Activated CD8-positive, alpha-beta T cell treated with anti-CD3 and anti-CD28 coated beads for 36 hours (primary cell): Measurements from ENCODE around the gene ZNF33A. TPM values are rescaled to one million over a fixed set of nuclear protein-coding genes. Genes with fewer than 3 reads are reported as not detected.
"Not testable (repeated sequence)": the region's sequence is repeated elsewhere in the genome, so short reads cannot be mapped to it uniquely, and the experiment has no call there.

ENCODE experiments used
- ATAC-seq: fragments of 200-7000 bp; cut with Tn5 transposase; one replicate; pipeline ENCODE4 v1.10.0; 2021; ENCODE audit warnings: mild to moderate bottlenecking, moderate library complexity
- CTCF ChIA-PET: fragments of 350-600 bp; sonication (Branson Sonifier 250); formaldehyde crosslinking; loops from one replicate; lab custom pipeline; 2021; ENCODE audit warnings: antibody characterized with exemption; lab: Charles Lee
- POLR2A ChIA-PET: fragments of 350-600 bp; sonication (Branson Sonifier 250); formaldehyde crosslinking; loops from one replicate; lab custom pipeline; 2021; ENCODE audit warnings: antibody characterized with exemption; lab: Charles Lee
- DNase-seq: peaks from one replicate; pipeline ENCODE4 v3.0.0-alpha.2; 2020
- H3K27ac Mint-ChIP-seq: one replicate; pipeline ENCODE4 v1.8.0; 2021; ENCODE audit warnings: mild to moderate bottlenecking, mixed read lengths
- H3K27me3 Mint-ChIP-seq: one replicate; pipeline ENCODE4 v1.8.0; 2021; ENCODE audit warnings: mixed read lengths
- H3K36me3 Mint-ChIP-seq: one replicate; pipeline ENCODE4 v1.8.0; 2021; ENCODE audit warnings: low read depth, mixed read lengths
- H3K4me1 Mint-ChIP-seq: one replicate; pipeline ENCODE4 v1.8.0; 2021; ENCODE audit warnings: low read depth, mixed read lengths
- H3K4me3 Mint-ChIP-seq: one replicate; pipeline ENCODE4 v1.8.0; 2021; ENCODE audit warnings: mild to moderate bottlenecking, moderate library complexity, mixed read lengths
- H3K9me3 Mint-ChIP-seq: one replicate; pipeline ENCODE4 v1.8.0; 2021; ENCODE audit warnings: mixed read lengths
- intact Hi-C: fragments of 100-400 bp; cut with micrococcal nuclease; formaldehyde crosslinking; loops from one replicate; pipeline ENCODE4 v1.10.0; 2022
- total RNA-seq, 2 experiments: library from RNA; stranded (reverse); gene quantifications; one replicate each; pipeline ENCODE4 v1.2.3, GENCODE V29; 2021
- TF ChIP-seq, protein P1 (sequence below): fragments of 200-600 bp; IDR thresholded peaks from one replicate; pipeline ENCODE4 v1.8.0; 2022; ENCODE audit warnings: antibody characterized with exemption, mild to moderate bottlenecking

Gene ZNF33A
- total RNA-seq, 2 experiments from 2014 or later: 21.2 to 27.1 TPM

GRCh38 chr10:38043516-38043915 is 33.0 kb downstream of the ZNF33A start:
- H3K36me3 Mint-ChIP-seq: peaks cover 74% of the 10 kb centered on the region
- H3K4me1 Mint-ChIP-seq: peaks cover 47% of the 10 kb centered on the region
- TF ChIP-seq, protein P1, sequence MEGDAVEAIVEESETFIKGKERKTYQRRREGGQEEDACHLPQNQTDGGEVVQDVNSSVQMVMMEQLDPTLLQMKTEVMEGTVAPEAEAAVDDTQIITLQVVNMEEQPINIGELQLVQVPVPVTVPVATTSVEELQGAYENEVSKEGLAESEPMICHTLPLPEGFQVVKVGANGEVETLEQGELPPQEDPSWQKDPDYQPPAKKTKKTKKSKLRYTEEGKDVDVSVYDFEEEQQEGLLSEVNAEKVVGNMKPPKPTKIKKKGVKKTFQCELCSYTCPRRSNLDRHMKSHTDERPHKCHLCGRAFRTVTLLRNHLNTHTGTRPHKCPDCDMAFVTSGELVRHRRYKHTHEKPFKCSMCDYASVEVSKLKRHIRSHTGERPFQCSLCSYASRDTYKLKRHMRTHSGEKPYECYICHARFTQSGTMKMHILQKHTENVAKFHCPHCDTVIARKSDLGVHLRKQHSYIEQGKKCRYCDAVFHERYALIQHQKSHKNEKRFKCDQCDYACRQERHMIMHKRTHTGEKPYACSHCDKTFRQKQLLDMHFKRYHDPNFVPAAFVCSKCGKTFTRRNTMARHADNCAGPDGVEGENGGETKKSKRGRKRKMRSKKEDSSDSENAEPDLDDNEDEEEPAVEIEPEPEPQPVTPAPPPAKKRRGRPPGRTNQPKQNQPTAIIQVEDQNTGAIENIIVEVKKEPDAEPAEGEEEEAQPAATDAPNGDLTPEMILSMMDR: no peak
- DNase-seq: no peak
- no peak overlapping the region for H3K4me3 Mint-ChIP-seq
- ChIA-PET CTCF (no interaction called here), POLR2A (no interaction called here)
- H3K9me3 Mint-ChIP-seq: peaks cover 14% of the 10 kb centered on the region
- no peaks in the 10 kb centered on the region for H3K27me3 Mint-ChIP-seq
- H3K27ac Mint-ChIP-seq: peak overlapping the region; percentile 49
- intact Hi-C loops: no loop called here
- ATAC-seq: peak; percentile 37

DNA sequence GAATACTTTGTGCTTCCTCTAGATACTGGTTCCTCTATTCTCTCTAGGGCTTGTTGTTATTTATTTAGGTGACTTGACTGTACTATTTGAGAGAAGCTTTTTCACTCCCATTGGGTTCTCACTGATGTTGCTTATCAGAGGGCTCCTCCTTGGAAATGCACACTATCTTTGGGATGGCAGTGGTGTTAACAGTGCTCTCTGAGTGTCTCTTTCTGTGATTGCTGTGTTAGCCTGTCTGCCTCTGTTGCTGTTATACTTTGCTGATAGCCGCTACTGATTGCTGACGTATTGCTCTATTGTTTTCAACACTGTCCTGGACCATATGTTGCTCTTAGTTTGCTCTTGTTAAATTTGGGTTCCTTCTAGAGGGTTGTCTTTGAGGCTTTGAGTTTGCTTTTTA is 34.7 kb downstream of the ZNF33A start:
- ATAC-seq (no peak), DNase-seq (no peak)
- Mint-ChIP-seq H3K9me3 (peaks cover 20% of the 10 kb centered on the region), H3K27ac (no peak overlapping the region), H3K36me3 (peaks cover 73% of the 10 kb centered on the region), H3K4me1 (peaks cover 34% of the 10 kb centered on the region), H3K4me3 (no peak overlapping the region), H3K27me3 (no peaks in the 10 kb centered on the region)
- ChIA-PET CTCF (no interaction called here), POLR2A (no interaction called here)
- TF ChIP-seq, protein P1: no peak
- intact Hi-C loops: no loop called here

DNA sequence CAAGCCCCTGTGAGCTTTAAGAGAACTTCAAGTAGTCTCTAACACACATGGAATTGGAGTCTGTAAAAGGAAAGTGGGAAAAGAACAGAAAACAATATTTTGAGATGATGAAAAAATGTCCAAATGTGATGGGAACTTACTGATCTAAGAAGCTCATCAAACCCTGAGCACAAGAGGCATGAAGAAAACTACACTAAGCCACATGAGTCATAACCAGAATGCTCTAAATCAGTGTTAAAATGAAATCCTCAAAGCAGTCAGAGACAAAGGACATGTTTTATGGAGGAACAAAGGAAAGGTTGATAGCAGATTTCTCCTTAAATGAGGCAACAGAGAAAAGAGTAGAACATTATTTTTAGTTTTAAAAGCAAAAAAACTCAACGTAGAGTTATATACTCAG is 37.2 kb downstream of the ZNF33A start:
- H3K27me3 Mint-ChIP-seq: no peaks in the 10 kb centered on the region
- H3K36me3 Mint-ChIP-seq: peaks cover 75% of the 10 kb centered on the region
- H3K4me1 Mint-ChIP-seq: peaks cover 29% of the 10 kb centered on the region
- no peak for DNase-seq
- ChIA-PET POLR2A (no interaction called here), CTCF (no interaction called here)
- peaks cover 26% of the 10 kb centered on the region for H3K9me3 Mint-ChIP-seq
- intact Hi-C loops: no loop called here
- ATAC-seq: no peak
- no peak overlapping the region for H3K4me3 Mint-ChIP-seq
- TF ChIP-seq, protein P1: no peak
- no peak overlapping the region for H3K27ac Mint-ChIP-seq

GRCh38 chr10:38050212-38050611 is 39.7 kb downstream of the ZNF33A start:
- Mint-ChIP-seq H3K4me1 (peaks cover 11% of the 10 kb centered on the region), H3K36me3 (peaks cover 79% of the 10 kb centered on the region), H3K9me3 (peaks cover 46% of the 10 kb centered on the region), H3K4me3 (no peak overlapping the region), H3K27me3 (no peaks in the 10 kb centered on the region), H3K27ac (no peak overlapping the region)
- DNase-seq (no peak), ATAC-seq (no peak)
- POLR2A ChIA-PET: no interaction called here
- CTCF ChIA-PET: no interaction called here
- intact Hi-C loops: no loop called here
- TF ChIP-seq, protein P1: no peak

GRCh38 chr10:38054361-38054797 is 43.9 kb downstream of the ZNF33A start:
- POLR2A ChIA-PET: no interaction called here
- DNase-seq (no peak), ATAC-seq (no peak)
- TF ChIP-seq, protein P1: no peak
- Mint-ChIP-seq H3K27me3 (no peaks in the 10 kb centered on the region), H3K4me3 (no peak overlapping the region), H3K27ac (no peak overlapping the region), H3K4me1 (no peaks in the 10 kb centered on the region), H3K9me3 (peaks cover 72% of the 10 kb centered on the region), H3K36me3 (peaks cover 87% of the 10 kb centered on the region)
- CTCF ChIA-PET: no interaction called here
- intact Hi-C loops: no loop called here

- H3K27me3 Mint-ChIP-seq, CTCF ChIA-PET, intact Hi-C loops, H3K4me1 Mint-ChIP-seq, H3K4me3 Mint-ChIP-seq, H3K27ac Mint-ChIP-seq, DNase-seq, ATAC-seq, POLR2A ChIA-PET: not testable (repeated sequence)
- Mint-ChIP-seq H3K9me3 (peaks cover 68% of the 10 kb centered on the region), H3K36me3 (peaks cover 85% of the 10 kb centered on the region)
Measured at GRCh38 chr10:38055274-38055894, 44.9 kb downstream of the ZNF33A start.

DNA sequence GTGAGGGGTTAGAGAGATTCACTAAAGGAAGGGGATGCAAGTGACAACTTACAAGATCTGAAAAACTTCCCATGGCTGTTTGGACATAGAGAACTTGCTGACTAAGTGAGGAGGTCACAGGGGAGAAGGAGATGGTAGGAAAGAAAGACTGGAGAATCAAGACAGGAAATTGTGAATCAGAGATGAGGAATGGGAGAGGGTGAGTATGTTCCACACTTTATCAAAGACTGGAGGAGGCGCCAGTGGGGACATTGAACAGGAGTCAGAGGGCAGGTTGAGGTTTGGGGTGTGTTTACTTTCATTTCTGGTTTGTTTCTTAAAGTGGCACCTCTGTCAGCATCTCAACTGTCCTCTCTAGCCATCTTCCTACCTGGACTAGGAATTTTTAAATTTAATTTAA is 59.2 kb downstream of the ZNF33A start:
- H3K4me1 Mint-ChIP-seq, H3K4me3 Mint-ChIP-seq, H3K27me3 Mint-ChIP-seq, CTCF ChIA-PET, DNase-seq, H3K27ac Mint-ChIP-seq, POLR2A ChIA-PET, H3K36me3 Mint-ChIP-seq, ATAC-seq, intact Hi-C loops: not testable (repeated sequence)
- peaks cover 19% of the 10 kb centered on the region for H3K9me3 Mint-ChIP-seq
